Measurements from ENCODE around the gene ASB6. TPM values are rescaled to one million over a fixed set of nuclear protein-coding genes. Genes with fewer than 3 reads are reported as not detected.
A peak's percentile ranks its signal among the peaks of the same experiment; 100 is the strongest.

ASB6 gene
- total RNA-seq, 4 donors from 2014 or later: 13.3 to 30.0 (median 22.0) TPM

GRCh38 chr9:129643706-129644105 lies 1.8 kb upstream of the ASB6 start:
- peaks cover 6 to 12% (median 11%) of the 10 kb centered on the region in 4 donors for H3K36me3 ChIP-seq
- no peak overlapping the region for H3K27ac ChIP-seq (replicated peaks in 1 of 4)
- DNase-seq (ENCODE audit: extremely low spot score): no peak
- intact Hi-C loops (cut with DNase I): loop anchor here (2.0 to 5.0 kb wide), 2 partner anchors 94 to 139 kb away; no protein-coding TSS in a partner anchor
- H3K4me1 ChIP-seq: peaks cover 23 to 39% (median 34%) of the 10 kb centered on the region in 4 donors
- 84% methylated on average over 10 of the region's 10 CpGs for WGBS
- no peak overlapping the region for H3K4me3 ChIP-seq
- TF ChIP-seq EP300 (IDR thresholded peaks at IDR 0.05): no peak
- TF ChIP-seq POLR2AphosphoS5 (IDR thresholded peaks at IDR 0.05): no peak
- no peak for TF ChIP-seq CTCF (IDR thresholded peaks at IDR 0.05)
- TF ChIP-seq POLR2A (IDR thresholded peaks at IDR 0.05; ENCODE audit: low read depth): no peak
- H3K9me3 ChIP-seq: no peaks in the 10 kb centered on the region
- no peaks in the 10 kb centered on the region for H3K27me3 ChIP-seq

- Histone ChIP-seq H3K36me3 (peaks cover 24 to 38% (median 37%) of the 10 kb centered on the region in 4 donors), H3K9me3 (no peaks in the 10 kb centered on the region), H3K27ac (replicated peaks in 1 of 4) (peak overlapping the region; percentile 81 to 91 (median 86)), H3K27me3 (no peaks in the 10 kb centered on the region), H3K4me1 (peaks cover 23 to 40% (median 37%) of the 10 kb centered on the region in 4 donors), H3K4me3 (peak overlapping the region; percentile 82 to 96 (median 91))
- no peak for DNase-seq (ENCODE audit: extremely low spot score)
- intact Hi-C loops (cut with DNase I): loop anchor here (5.0 kb wide), 1 partner anchor 96 kb away; no protein-coding TSS in a partner anchor
- WGBS: 14% methylated on average over 18 of the region's 44 CpGs
- TF ChIP-seq POLR2AphosphoS5 (IDR thresholded peaks at IDR 0.05) (no peak), POLR2A (IDR thresholded peaks at IDR 0.05; ENCODE audit: low read depth) (no peak), EP300 (IDR thresholded peaks at IDR 0.05) (no peak), CTCF (IDR thresholded peaks at IDR 0.05) (no peak)
Measured at GRCh38 chr9:129640871-129641749, 841 bp downstream of the ASB6 start.

- peaks cover 23 to 40% (median 37%) of the 10 kb centered on the region in 4 donors for H3K4me1 ChIP-seq
- H3K36me3 ChIP-seq: peaks cover 30 to 46% (median 45%) of the 10 kb centered on the region in 4 donors
- DNase-seq (ENCODE audit: extremely low spot score): no peak
- TF ChIP-seq EP300 (IDR thresholded peaks at IDR 0.05): no peak
- no peak for TF ChIP-seq POLR2A (IDR thresholded peaks at IDR 0.05; ENCODE audit: low read depth)
- no peak for TF ChIP-seq CTCF (IDR thresholded peaks at IDR 0.05)
- TF ChIP-seq POLR2AphosphoS5 (IDR thresholded peaks at IDR 0.05): no peak
- H3K27ac ChIP-seq (replicated peaks in 1 of 4): peak overlapping the region; percentile 42 to 91 (median 62)
- no peaks in the 10 kb centered on the region for H3K9me3 ChIP-seq
- peak overlapping the region; percentile 82 to 96 (median 91) for H3K4me3 ChIP-seq
- intact Hi-C loops (cut with DNase I): loop anchor here (5.0 kb wide), 1 partner anchor 97 kb away; no protein-coding TSS in a partner anchor
- no peaks in the 10 kb centered on the region for H3K27me3 ChIP-seq
- WGBS: 67% methylated on average over 22 of the region's 25 CpGs
Measured at GRCh38 chr9:129640086-129640870, 1.7 kb downstream of the ASB6 start.

GRCh38 chr9:129639756-129640085 lies 2.2 kb downstream of the ASB6 start:
- TF ChIP-seq POLR2A (IDR thresholded peaks at IDR 0.05; ENCODE audit: low read depth) (no peak), CTCF (IDR thresholded peaks at IDR 0.05) (no peak), EP300 (IDR thresholded peaks at IDR 0.05) (no peak), POLR2AphosphoS5 (IDR thresholded peaks at IDR 0.05) (no peak)
- no peak overlapping the region for H3K4me3 ChIP-seq
- DNase-seq (ENCODE audit: extremely low spot score): no peak
- H3K36me3 ChIP-seq: peaks cover 35 to 52% (median 51%) of the 10 kb centered on the region in 4 donors
- H3K27me3 ChIP-seq: no peaks in the 10 kb centered on the region
- intact Hi-C loops (cut with DNase I): loop anchor here (5.0 kb wide), 1 partner anchor 98 kb away; no protein-coding TSS in a partner anchor
- H3K4me1 ChIP-seq: peaks cover 23 to 40% (median 37%) of the 10 kb centered on the region in 4 donors
- peak overlapping the region; percentile 42 to 91 (median 62) for H3K27ac ChIP-seq (replicated peaks in 1 of 4)
- WGBS: 31% methylated on average over 5 of the region's 12 CpGs
- H3K9me3 ChIP-seq: no peaks in the 10 kb centered on the region
